GM23248 (cell line): ENCODE results near the gene ADGRG2.

ENCODE experiments used
- EZH2 ChIP-seq: fragments of 200-600 bp; sonication (generic); IDR thresholded peaks from 2 replicates; pipeline ENCODE4 v1.6.1; 2018; ENCODE audit warnings: antibody characterized with exemption, mild to moderate bottlenecking; ENCODE audit not compliant: insufficient read depth, poor library complexity, severe bottlenecking
- EZH2phosphoT487 ChIP-seq: fragments of 200-600 bp; sonication (generic); IDR thresholded peaks from 2 replicates; pipeline ENCODE4 v1.6.1; 2018; ENCODE audit warnings: antibody characterized with exemption, moderate library complexity, mild to moderate bottlenecking, low read depth; ENCODE audit not compliant: insufficient read depth

GRCh38 chrX:18949944-18950301 lies 172.3 kb downstream of the ADGRG2 start:
- TF ChIP-seq EZH2 (no peak), EZH2phosphoT487 (no peak)
